ENCODE data around the gene VEGFC. TPM values are rescaled to one million over a fixed set of nuclear protein-coding genes. Genes with fewer than 3 reads are reported as not detected.

Gene VEGFC
- total RNA-seq, 1 donor from 2014 or later, result 5.0 TPM

DNA sequence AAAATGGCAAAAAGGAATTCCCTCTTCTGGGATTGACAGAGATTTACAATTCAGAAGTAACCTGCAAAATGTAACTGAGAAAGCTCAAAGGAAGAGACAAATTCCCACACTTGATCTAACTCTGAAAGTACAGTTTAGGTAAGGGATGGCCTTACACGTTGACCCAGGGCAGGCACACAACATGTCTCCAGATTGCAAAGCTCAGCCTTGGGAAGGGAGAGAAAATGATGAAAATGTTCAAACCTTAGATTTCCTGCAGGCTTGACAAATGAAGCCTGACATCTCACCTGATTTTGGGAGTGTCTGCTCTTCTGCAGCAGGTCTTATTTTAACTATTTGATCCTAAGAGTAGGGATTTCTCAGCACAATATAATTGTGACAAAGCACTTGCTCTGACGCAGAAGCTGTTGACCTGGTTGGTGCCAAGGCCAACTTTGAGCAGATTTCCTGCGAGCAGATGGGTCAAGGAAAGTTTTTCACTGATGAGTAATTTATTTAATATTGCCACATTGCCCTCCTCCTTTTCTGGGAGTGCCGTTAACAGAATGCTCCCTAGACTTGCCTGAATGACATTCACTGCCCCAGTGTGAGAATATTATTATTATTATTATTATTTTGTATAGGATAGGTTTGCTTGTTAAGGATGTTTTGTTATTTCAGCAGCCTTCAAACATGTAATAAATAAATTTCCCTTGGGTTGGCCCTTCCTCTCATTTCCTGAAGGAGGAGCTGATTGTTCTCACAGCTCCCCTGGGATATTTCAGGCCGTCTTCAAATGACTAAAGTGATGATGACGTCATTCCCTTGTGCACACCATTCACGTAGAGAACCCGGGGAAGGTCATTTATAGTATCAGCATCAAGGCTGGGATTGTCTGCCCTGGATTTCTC is 157.1 kb downstream of the VEGFC start:
- H3K27me3 ChIP-seq (ENCODE audit: control insufficient read depth, insufficient read depth, low read length), result no peaks in the 10 kb centered on the region
- no peaks in the 10 kb centered on the region for H3K36me3 ChIP-seq (ENCODE audit: control insufficient read depth, insufficient read depth, low read length)
- peak; percentile 12 for DNase-seq (ENCODE audit: low read depth)
- no peak overlapping the region for H3K4me3 ChIP-seq (ENCODE audit: low read depth, low read length)
- TF ChIP-seq, protein P1, sequence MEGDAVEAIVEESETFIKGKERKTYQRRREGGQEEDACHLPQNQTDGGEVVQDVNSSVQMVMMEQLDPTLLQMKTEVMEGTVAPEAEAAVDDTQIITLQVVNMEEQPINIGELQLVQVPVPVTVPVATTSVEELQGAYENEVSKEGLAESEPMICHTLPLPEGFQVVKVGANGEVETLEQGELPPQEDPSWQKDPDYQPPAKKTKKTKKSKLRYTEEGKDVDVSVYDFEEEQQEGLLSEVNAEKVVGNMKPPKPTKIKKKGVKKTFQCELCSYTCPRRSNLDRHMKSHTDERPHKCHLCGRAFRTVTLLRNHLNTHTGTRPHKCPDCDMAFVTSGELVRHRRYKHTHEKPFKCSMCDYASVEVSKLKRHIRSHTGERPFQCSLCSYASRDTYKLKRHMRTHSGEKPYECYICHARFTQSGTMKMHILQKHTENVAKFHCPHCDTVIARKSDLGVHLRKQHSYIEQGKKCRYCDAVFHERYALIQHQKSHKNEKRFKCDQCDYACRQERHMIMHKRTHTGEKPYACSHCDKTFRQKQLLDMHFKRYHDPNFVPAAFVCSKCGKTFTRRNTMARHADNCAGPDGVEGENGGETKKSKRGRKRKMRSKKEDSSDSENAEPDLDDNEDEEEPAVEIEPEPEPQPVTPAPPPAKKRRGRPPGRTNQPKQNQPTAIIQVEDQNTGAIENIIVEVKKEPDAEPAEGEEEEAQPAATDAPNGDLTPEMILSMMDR (IDR thresholded peaks at IDR 0.05; ENCODE audit: insufficient read depth, low read length, poor library complexity, severe bottlenecking), result no peak

All from kidney epithelial cell (primary cell).